GM18505 (cell line): ENCODE measurements around the gene FAM240A.

Experiments used
- ATAC-seq: cut with Tn5 transposase; IDR thresholded peaks from one replicate; pipeline ENCODE4 v1.9.1; 2021; ENCODE audit not compliant: unreplicated experiment
- POLR2A ChIP-seq: IDR thresholded peaks from 4 replicates; pipeline ENCODE4 v1.6.1; 2011; ENCODE audit warnings: borderline replicate concordance; ENCODE audit not compliant: insufficient read depth, insufficient read length; ENCODE audit errors: extremely low read depth

The FAM240A gene

GRCh38 chr3:46603446-46604046, 8.8 kb upstream of the FAM240A start:
- TF ChIP-seq POLR2A = no peak
- no peak for ATAC-seq

GRCh38 chr3:46604127-46604526, 8.2 kb upstream of the FAM240A start:
- ATAC-seq = no peak
- TF ChIP-seq POLR2A = no peak

- no peak for ATAC-seq
- no peak for TF ChIP-seq POLR2A
Measured at GRCh38 chr3:46607603-46608028, 4.7 kb upstream of the FAM240A start.

- no peak for TF ChIP-seq POLR2A
- no peak for ATAC-seq
Measured at GRCh38 chr3:46609212-46609721, 3.1 kb upstream of the FAM240A start.

GRCh38 chr3:46609944-46610722, 2.2 kb upstream of the FAM240A start:
- ATAC-seq = no peak

GRCh38 chr3:46613313-46614005, 1.1 kb downstream of the FAM240A start:
- ATAC-seq = no peak

More at GRCh38 chr3:46609944-46610722, 2.2 kb upstream of the FAM240A start:
- TF ChIP-seq POLR2A = no peak

GRCh38 chr3:46614431-46614830, 2.1 kb downstream of the FAM240A start:
- TF ChIP-seq POLR2A = no peak
- no peak for ATAC-seq

More at GRCh38 chr3:46613313-46614005, 1.1 kb downstream of the FAM240A start:
- no peak for TF ChIP-seq POLR2A

GRCh38 chr3:46615050-46615775, 2.9 kb downstream of the FAM240A start:
- ATAC-seq = no peak
- TF ChIP-seq POLR2A = no peak

GRCh38 chr3:46615976-46616375, 3.7 kb downstream of the FAM240A start:
- ATAC-seq = no peak
- TF ChIP-seq POLR2A = no peak

GRCh38 chr3:46617941-46618340, 5.6 kb downstream of the FAM240A start:
- no peak for TF ChIP-seq POLR2A
- ATAC-seq = no peak

GRCh38 chr3:46619845-46620778, 7.8 kb downstream of the FAM240A start:
- ATAC-seq = no peak
- no peak for TF ChIP-seq POLR2A

GRCh38 chr3:46624533-46624932, 12.2 kb downstream of the FAM240A start:
- no peak for TF ChIP-seq POLR2A

More at GRCh38 chr3:46624533-46624932, 12.2 kb downstream of the FAM240A start:
- ATAC-seq = no peak
